HG03558 (cell line): ENCODE measurements around the gene ZNF821.
"Not testable (repeated sequence)": the region's sequence is repeated elsewhere in the genome, so short reads cannot be mapped to it uniquely, and the experiment has no call there.

Experiments
- ATAC-seq: cut with Tn5 transposase; IDR thresholded peaks from one replicate; pipeline ENCODE4 v1.9.1; 2021; ENCODE audit warnings: moderate number of reproducible peaks; ENCODE audit not compliant: unreplicated experiment; ENCODE audit errors: extremely low read depth

The ZNF821 gene

DNA sequence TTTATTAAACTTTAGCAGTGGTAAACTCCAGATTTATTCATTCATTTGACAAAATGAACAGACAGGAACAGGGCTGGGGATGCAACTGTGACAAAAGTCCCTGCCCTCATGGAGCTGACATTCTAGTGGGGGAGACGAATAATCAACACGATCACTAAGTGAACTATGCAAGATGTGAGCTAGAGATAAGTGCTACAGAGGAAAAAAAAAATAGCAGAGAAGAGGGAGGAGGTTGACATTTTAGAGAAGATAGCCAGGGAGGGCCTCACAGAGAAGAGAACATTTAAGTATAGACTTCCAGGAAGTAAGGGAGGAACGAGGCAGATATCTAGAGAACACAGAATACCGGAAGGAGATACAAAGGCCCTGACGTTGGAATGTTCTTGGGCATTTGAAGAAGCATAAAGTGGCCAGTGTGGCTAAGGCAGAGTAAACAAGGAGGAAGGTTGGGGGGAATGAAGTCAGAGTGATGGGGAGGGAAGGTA is 57.4 kb downstream of the ZNF821 start:
- no peak for ATAC-seq

DNA sequence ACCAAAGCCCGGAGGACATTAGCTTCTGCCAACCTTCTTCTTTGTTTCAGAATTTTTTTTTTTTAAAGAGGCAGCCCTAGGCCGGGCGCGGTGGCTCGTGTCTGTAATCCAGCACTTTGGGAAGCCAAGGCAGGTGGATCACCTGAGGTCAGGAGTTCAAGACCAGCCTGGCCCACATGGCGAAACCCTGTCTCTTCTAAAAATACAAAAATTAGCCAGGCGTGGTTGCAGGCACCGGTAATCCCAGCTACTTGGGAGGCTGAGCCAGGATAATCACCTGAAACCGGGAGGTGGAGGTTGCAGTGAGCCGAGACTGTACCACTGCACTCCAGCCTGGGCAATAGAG is 66.9 kb downstream of the ZNF821 start:
- not testable (repeated sequence) for ATAC-seq

DNA sequence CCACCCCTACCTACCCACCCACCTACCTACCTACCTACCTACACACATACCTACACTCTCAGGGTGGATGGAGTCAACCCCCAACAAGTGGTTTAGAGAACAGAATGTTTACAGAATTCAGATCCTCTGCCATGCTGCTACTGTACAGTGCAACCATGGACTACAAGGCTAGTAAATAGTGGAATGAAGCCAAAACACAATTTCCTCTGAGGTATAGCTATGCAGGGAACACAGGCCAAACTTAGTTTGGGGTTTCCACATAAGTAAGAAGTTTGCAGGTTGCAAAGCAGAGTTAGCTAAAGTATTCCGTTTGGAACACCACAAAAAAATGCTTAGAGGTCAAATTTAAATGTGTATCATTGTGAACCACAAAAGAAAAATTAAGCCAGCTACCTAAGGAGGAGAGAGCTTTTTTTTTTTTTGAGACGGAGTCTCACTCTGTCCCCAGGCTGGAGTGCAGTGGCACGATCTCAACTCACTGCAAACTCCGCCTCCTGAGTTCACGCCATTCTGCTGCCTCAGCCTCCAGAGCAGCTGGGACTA is 72.7 kb downstream of the ZNF821 start:
- no peak for ATAC-seq

DNA sequence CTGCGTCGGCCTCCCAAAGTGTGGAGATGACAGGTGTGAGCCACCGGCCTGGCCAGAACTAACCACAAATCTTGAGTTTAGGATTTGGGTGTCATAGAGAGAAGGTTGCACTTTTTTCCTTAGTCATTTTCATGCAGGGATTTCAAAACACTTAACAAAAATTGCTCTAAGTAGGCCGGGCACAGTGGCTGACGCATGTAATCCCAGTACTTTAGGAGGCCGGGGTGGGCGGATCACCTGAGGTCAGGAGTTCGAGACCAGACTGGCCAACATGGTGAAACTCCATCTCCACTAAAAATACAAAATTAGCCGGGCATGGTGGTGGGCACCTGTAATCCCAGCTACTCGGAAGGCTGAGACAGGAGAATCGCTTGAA is 73.8 kb downstream of the ZNF821 start:
- not testable (repeated sequence) for ATAC-seq
